A549 (cell line): Measurements from ENCODE around the gene SND1.

Experiments used
- CHD2 ChIP-seq: fragments of 150-350 bp; IDR thresholded peaks from 2 replicates; pipeline ENCODE4 v1.6.1; 2014; ENCODE audit warnings: low read length; ENCODE audit not compliant: partially characterized antibody
- CHD4 ChIP-seq: fragments of 200-600 bp; sonication (generic); IDR thresholded peaks from 2 replicates; pipeline ENCODE4 v1.6.1; 2016; ENCODE audit warnings: antibody characterized with exemption, mild to moderate bottlenecking, borderline replicate concordance
- EP300 ChIP-seq, 2 experiments: fragments of >200 bp; sonication (Bioruptor Twin); formaldehyde crosslinking; IDR thresholded peaks; 2 replicates in 1 of 2; 3 replicates in 1 of 2; pipeline ENCODE4 v1.6.1; 2016 to 2017
- ESRRA ChIP-seq: fragments of 150-350 bp; IDR thresholded peaks from 2 replicates; pipeline ENCODE4 v1.6.1; 2014; ENCODE audit warnings: mild to moderate bottlenecking, low read length, borderline replicate concordance
- FOSL2 ChIP-seq, 2 experiments: fragments of 450-650 bp in 1 of 2; fragments of >200 bp in 1 of 2; sonication (Bioruptor Twin) in 1 of 2; formaldehyde crosslinking; IDR thresholded peaks; 2 replicates each; pipeline versions ENCODE4 v1.5.0 to v1.6.1; 2016 to 2020; ENCODE audit warnings: mild to moderate bottlenecking in 1 of 2, moderate library complexity in 1 of 2
- JUN ChIP-seq, 2 experiments: fragments of >200 bp; sonication (Bioruptor Twin); formaldehyde crosslinking; IDR thresholded peaks; 2 replicates in 1 of 2; 3 replicates in 1 of 2; pipeline ENCODE4 v1.6.1; 2016 to 2017
- MYC ChIP-seq: IDR thresholded peaks from 2 replicates; pipeline ENCODE4 v1.6.1; 2012; ENCODE audit warnings: mild to moderate bottlenecking, inconsistent platforms, low read length, improper control_type of control experiment, borderline replicate concordance
- RCOR1 ChIP-seq: fragments of 150-350 bp; IDR thresholded peaks from 2 replicates; pipeline ENCODE4 v1.6.1; 2014; ENCODE audit warnings: antibody characterized with exemption, low read length, low read depth
- SMC3 ChIP-seq: fragments of >200 bp; sonication (Bioruptor Twin); formaldehyde crosslinking; IDR thresholded peaks from 3 replicates; pipeline ENCODE4 v1.6.1; 2018; ENCODE audit warnings: inconsistent platforms
- ZFP36 ChIP-seq: fragments of 450-650 bp; IDR thresholded peaks from 2 replicates; pipeline ENCODE4 v1.6.1; 2014; ENCODE audit warnings: borderline replicate concordance; ENCODE audit not compliant: partially characterized antibody
- TF ChIP-seq, protein P1 (sequence below): fragments of >200 bp; sonication (Bioruptor Twin); formaldehyde crosslinking; IDR thresholded peaks from 3 replicates; pipeline ENCODE4 v1.5.1; 2016
- TF ChIP-seq, protein P2 (sequence below): IDR thresholded peaks from 2 replicates; pipeline ENCODE4 v1.6.1; 2012; ENCODE audit warnings: low read depth, borderline replicate concordance

DNA sequence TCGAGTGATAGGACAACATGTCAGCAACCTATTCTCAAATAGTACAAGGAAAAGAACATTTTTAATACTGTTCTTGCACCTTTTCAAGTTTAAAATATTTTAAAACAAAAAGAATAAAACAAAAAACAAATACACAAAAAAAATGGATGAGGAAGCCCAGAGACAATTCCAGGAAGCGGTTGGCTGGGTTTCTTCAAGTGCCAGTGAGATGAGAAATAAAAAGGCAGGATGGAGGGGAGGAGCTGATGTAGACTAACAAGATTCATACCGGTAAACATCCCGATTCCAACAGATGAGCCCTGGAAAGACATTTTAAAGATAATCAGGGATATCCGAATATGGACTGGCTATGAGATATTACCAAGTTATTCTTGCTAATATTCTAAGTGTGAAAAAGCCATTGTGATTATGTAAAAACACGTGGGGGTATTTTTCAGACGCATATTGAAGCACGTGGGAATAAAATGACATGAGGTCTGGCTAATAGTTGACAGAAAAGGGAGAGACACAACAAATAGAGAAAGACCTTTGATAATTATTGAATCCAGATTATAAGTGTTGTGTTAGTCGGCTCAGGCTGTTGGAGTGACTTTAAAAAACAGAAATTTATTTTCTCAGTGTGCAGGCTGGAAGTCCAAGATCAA, 480.6 kb downstream of the SND1 start:
- TF ChIP-seq ESRRA: no peak
- TF ChIP-seq JUN (IDR thresholded peaks at IDR 0.05): no peak
- TF ChIP-seq ZFP36: no peak
- no peak for TF ChIP-seq CHD4
- no peak for TF ChIP-seq FOSL2 (IDR thresholded peaks at IDR 0.05)
- TF ChIP-seq FOSL2 (CRISPR knock-in tag; IDR thresholded peaks at IDR 0.05): no peak
- no peak for TF ChIP-seq SMC3
- TF ChIP-seq CHD2: no peak
- TF ChIP-seq, protein P1, sequence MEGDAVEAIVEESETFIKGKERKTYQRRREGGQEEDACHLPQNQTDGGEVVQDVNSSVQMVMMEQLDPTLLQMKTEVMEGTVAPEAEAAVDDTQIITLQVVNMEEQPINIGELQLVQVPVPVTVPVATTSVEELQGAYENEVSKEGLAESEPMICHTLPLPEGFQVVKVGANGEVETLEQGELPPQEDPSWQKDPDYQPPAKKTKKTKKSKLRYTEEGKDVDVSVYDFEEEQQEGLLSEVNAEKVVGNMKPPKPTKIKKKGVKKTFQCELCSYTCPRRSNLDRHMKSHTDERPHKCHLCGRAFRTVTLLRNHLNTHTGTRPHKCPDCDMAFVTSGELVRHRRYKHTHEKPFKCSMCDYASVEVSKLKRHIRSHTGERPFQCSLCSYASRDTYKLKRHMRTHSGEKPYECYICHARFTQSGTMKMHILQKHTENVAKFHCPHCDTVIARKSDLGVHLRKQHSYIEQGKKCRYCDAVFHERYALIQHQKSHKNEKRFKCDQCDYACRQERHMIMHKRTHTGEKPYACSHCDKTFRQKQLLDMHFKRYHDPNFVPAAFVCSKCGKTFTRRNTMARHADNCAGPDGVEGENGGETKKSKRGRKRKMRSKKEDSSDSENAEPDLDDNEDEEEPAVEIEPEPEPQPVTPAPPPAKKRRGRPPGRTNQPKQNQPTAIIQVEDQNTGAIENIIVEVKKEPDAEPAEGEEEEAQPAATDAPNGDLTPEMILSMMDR: no peak
- no peak for TF ChIP-seq EP300 (IDR thresholded peaks at IDR 0.05)
- TF ChIP-seq MYC: no peak
- no peak for TF ChIP-seq RCOR1
- TF ChIP-seq, protein P2, sequence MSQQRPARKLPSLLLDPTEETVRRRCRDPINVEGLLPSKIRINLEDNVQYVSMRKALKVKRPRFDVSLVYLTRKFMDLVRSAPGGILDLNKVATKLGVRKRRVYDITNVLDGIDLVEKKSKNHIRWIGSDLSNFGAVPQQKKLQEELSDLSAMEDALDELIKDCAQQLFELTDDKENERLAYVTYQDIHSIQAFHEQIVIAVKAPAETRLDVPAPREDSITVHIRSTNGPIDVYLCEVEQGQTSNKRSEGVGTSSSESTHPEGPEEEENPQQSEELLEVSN: no peak
